HepG2 (cell line): Measurements from ENCODE around the gene NME1. TPM values are rescaled to one million over a fixed set of nuclear protein-coding genes. Genes with fewer than 3 reads are reported as not detected.
A peak's percentile ranks its signal among the peaks of the same experiment; 100 is the strongest.

ENCODE experiments used
- ARNT ChIP-seq: fragments of 450-650 bp; IDR thresholded peaks from 2 replicates; pipeline ENCODE4 v1.6.1; 2017
- CBFB ChIP-seq: sonication (generic); formaldehyde crosslinking; IDR thresholded peaks from 2 replicates; pipeline ENCODE4 v1.4.0; 2020; ENCODE audit warnings: missing genetic modification reagents
- CBX1 ChIP-seq: IDR thresholded peaks from one replicate; pipeline ENCODE4 v1.6.1; 2016; ENCODE audit warnings: antibody characterized with exemption, low read depth
- FOXM1 ChIP-seq: sonication (generic); formaldehyde crosslinking; IDR thresholded peaks from 2 replicates; pipeline ENCODE4 v1.5.0; 2020; ENCODE audit warnings: missing genetic modification reagents
- MED13 ChIP-seq: sonication (generic); formaldehyde crosslinking; IDR thresholded peaks from 2 replicates; pipeline ENCODE4 v1.5.0; 2020; ENCODE audit warnings: missing genetic modification reagents
- NR0B2 ChIP-seq: sonication (generic); formaldehyde crosslinking; IDR thresholded peaks from 2 replicates; pipeline ENCODE4 v1.4.0; 2020; ENCODE audit warnings: mild to moderate bottlenecking, missing genetic modification reagents
- POLR2AphosphoS2 ChIP-seq: IDR thresholded peaks from 2 replicates; pipeline ENCODE4 v1.6.1; 2011; ENCODE audit warnings: low read depth, low read length, improper control_type of control experiment
- RNF219 ChIP-seq: sonication (generic); formaldehyde crosslinking; IDR thresholded peaks from 2 replicates; pipeline ENCODE4 v1.5.0; 2020; ENCODE audit warnings: mild to moderate bottlenecking, missing genetic modification reagents
- ZFP90 ChIP-seq: sonication (generic); formaldehyde crosslinking; IDR thresholded peaks from 2 replicates; pipeline ENCODE4 v1.8.0; 2022; ENCODE audit warnings: missing genetic modification reagents, mild to moderate bottlenecking, inconsistent platforms, borderline replicate concordance
- ZNF12 ChIP-seq: sonication (generic); formaldehyde crosslinking; IDR thresholded peaks from 2 replicates; pipeline ENCODE4 v1.5.0; 2020; ENCODE audit warnings: missing genetic modification reagents
- ZNF205 ChIP-seq: IDR thresholded peaks from 2 replicates; pipeline ENCODE4 v1.6.1; 2018; ENCODE audit warnings: missing biosample characterization, missing genetic modification reagents
- ZNF546 ChIP-seq: sonication (generic); formaldehyde crosslinking; conservative IDR thresholded peaks from 2 replicates; pipeline ENCODE4 v1.8.1; 2023; ENCODE audit warnings: mild to moderate bottlenecking, missing genetic modification reagents
- ZNF563 ChIP-seq: sonication (generic); formaldehyde crosslinking; IDR thresholded peaks from 2 replicates; pipeline ENCODE4 v1.8.0; 2022; ENCODE audit warnings: mild to moderate bottlenecking, moderate library complexity, missing genetic modification reagents
- ZNF644 ChIP-seq: IDR thresholded peaks from 2 replicates; pipeline ENCODE4 v1.6.1; 2016; ENCODE audit warnings: low read depth
- ZNF83 ChIP-seq: sonication (generic); formaldehyde crosslinking; IDR thresholded peaks from 2 replicates; pipeline ENCODE4 v1.4.0; 2020; ENCODE audit warnings: missing genetic modification reagents, mild to moderate bottlenecking, borderline replicate concordance
- ZNF883 ChIP-seq: sonication (generic); formaldehyde crosslinking; IDR thresholded peaks from 2 replicates; pipeline ENCODE4 v1.5.1; 2020; ENCODE audit warnings: mild to moderate bottlenecking, missing genetic modification reagents; ENCODE audit errors: not compliant biosample characterization
- polyA plus RNA-seq, 8 experiments: library from polyadenylated mRNA; depleted of rRNA in 3 of 8; stranded (reverse) in 7 of 8; unstranded in 1 of 8; fragments of >200 nt; fragmentation: Illumina TruSeq in 4 of 8; extraction: Trizol in 4 of 8; gene quantifications; 2 replicates each; pipeline versions ENCODE4 v1.2.1 to v1.2.3, GENCODE V29; 2011 to 2016; ENCODE audit warnings: low read depth in 4 of 8, missing spikeins in 1 of 8, mixed read lengths in 1 of 8; ENCODE audit not compliant: insufficient read depth in 1 of 8
- total RNA-seq, 5 experiments: library from RNA; depleted of rRNA; stranded (reverse); fragments of >200 nt; fragmentation: Illumina TruSeq; extraction: Trizol; gene quantifications; 2 replicates each; pipeline ENCODE4 v1.2.3, GENCODE V29; 2016; ENCODE audit warnings: low read depth in 1 of 5
- TF ChIP-seq, protein P1 (sequence below): sonication (generic); formaldehyde crosslinking; IDR thresholded peaks from 2 replicates; pipeline ENCODE4 v1.4.0; 2020; ENCODE audit warnings: mild to moderate bottlenecking, missing genetic modification reagents

Gene NME1
- total and polyA plus RNA-seq, 2 of the 13 experiments (the other 11 are each of a cell fraction or from before 2014, with no cell fraction given) = 295 to 516 TPM

- TF ChIP-seq NR0B2 (CRISPR knock-in tag) (no peak; the same call in 1 of the 2 replicates), RNF219 (CRISPR knock-in tag) (no peak), ZFP90 (no peak; the same call in 1 of the 2 replicates), FOXM1 (CRISPR knock-in tag) (no peak), ZNF205 (CRISPR knock-in tag) (no peak), CBFB (CRISPR knock-in tag) (no peak), ZNF883 (CRISPR knock-in tag) (no peak), ZNF546 (CRISPR knock-in tag) (peak; percentile 88), POLR2AphosphoS2 (no peak), CBX1 (no peak), ZNF12 (no peak), MED13 (CRISPR knock-in tag) (0 out of 2 replicates have a peak, but pooled peaks have one; percentile 2), ZNF83 (CRISPR knock-in tag) (no peak), ZNF644 (no peak), ARNT (no peak), ZNF563 (CRISPR knock-in tag) (no peak)
- TF ChIP-seq, protein P1, sequence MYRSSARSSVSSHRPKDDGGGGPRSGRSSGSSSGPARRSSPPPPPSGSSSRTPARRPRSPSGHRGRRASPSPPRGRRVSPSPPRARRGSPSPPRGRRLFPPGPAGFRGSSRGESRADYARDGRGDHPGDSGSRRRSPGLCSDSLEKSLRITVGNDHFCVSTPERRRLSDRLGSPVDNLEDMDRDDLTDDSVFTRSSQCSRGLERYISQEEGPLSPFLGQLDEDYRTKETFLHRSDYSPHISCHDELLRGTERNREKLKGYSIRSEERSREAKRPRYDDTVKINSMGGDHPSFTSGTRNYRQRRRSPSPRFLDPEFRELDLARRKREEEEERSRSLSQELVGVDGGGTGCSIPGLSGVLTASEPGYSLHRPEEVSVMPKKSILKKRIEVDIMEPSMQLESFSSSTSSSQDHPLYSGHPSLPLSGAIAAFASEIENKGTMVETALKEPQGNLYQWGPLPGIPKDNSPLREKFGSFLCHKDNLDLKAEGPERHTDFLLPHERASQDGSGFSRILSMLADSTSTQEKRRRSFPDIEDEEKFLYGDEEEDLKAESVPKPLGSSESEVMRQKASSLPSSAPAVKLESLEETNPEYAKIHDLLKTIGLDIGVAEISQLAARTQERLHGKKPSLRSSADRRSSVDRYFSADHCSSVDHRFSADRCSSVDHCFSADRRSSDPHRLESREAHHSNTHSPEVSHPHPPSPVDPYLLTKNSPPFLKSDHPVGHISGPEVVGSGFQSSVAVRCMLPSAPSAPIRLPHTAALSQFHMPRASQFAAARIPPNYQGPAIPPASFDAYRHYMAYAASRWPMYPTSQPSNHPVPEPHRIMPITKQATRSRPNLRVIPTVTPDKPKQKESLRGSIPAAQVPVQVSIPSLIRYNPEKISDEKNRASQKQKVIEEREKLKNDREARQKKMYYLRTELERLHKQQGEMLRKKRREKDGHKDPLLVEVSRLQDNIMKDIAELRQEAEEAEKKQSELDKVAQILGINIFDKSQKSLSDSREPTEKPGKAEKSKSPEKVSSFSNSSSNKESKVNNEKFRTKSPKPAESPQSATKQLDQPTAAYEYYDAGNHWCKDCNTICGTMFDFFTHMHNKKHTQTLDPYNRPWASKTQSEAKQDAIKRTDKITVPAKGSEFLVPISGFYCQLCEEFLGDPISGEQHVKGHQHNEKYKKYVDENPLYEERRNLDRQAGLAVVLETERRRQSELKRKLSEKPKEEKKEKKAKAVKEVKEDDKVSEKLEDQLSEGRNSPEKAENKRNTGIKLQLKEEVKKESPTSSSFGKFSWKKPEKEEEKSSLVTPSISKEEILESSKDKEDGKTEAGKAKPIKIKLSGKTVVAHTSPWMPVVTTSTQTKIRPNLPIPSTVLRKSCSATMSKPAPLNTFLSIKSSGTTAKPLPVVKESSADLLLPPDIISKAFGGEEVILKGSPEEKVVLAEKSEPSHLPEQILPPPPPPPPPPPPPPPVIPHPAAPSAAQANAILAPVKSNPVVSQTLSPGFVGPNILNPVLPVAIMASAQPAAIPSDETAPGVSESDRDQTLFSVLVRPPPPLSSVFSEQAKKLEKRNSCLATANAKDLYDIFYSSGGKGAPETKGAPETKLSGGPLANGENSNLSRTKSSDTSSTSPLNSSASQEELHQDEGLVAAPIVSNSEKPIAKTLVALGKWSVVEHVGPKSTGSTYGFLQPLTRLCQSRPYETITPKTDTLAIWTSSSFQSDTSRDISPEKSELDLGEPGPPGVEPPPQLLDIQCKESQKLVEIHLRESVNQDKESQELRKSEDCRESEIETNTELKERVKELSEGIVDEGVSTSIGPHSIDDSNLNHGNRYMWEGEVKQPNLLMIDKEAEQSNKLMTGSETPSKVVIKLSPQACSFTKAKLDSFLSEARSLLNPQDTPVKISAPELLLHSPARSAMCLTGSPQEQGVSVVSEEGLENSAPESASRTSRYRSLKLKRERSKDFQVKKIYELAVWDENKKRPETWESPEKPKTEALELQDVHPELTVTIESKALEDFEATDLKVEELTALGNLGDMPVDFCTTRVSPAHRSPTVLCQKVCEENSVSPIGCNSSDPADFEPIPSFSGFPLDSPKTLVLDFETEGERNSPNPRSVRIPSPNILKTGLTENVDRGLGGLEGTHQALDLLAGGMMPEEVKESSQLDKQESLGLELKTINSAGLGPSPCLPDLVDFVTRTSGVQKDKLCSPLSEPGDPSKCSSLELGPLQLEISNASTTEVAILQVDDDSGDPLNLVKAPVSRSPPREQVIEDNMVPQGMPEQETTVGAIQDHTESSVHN (CRISPR knock-in tag) = no peak
Measured at GRCh38 chr17:51119415-51120356, 33.7 kb upstream of the NME1 start (continued).
